HEK293 (cell line): ENCODE measurements around the gene PLEKHA5.
"Not testable (repeated sequence)": the region's sequence is repeated elsewhere in the genome, so short reads cannot be mapped to it uniquely, and the experiment has no call there.

Experiments
- CTCF ChIA-PET: fragments of 350-600 bp; formaldehyde crosslinking; extraction: SDS; loops from one replicate; lab custom pipeline; 2021; ENCODE audit warnings: antibody characterized with exemption; lab: Yijun Ruan, JAX
- POLR2A ChIA-PET: fragments of 300-600 bp; formaldehyde crosslinking; extraction: SDS; loops from one replicate; lab custom pipeline; 2020; ENCODE audit warnings: antibody characterized with exemption, inconsistent platforms; lab: Yijun Ruan, JAX
- H3K27ac ChIP-seq: fragments of 200-500 bp; sonication (Bioruptor generic); 2 replicates; pipeline ENCODE4 v1.5.1; 2014; ENCODE audit warnings: low read depth, low read length, control low read depth, inconsistent platforms; ENCODE audit errors: extremely low read depth
- H3K36me3 ChIP-seq, 2 experiments: fragments of 200-500 bp in 1 of 2; sonication (Bioruptor generic) in 1 of 2; 1 replicate in 1 of 2; 2 replicates in 1 of 2; pipeline ENCODE4 v1.5.1; 2014 to 2017; ENCODE audit warnings: inconsistent platforms in 2 of 2, low read length in 2 of 2; ENCODE audit not compliant: control insufficient read depth in 2 of 2, insufficient read depth in 1 of 2
- H3K4me1 ChIP-seq: fragments of 200-500 bp; sonication (Bioruptor generic); 2 replicates; pipeline ENCODE4 v1.5.1; 2014; ENCODE audit warnings: mild to moderate bottlenecking, low read length, inconsistent platforms; ENCODE audit not compliant: control insufficient read depth, insufficient read depth
- H3K4me3 ChIP-seq: 2 replicates; pipeline ENCODE4 v1.5.1; 2011; ENCODE audit warnings: low read depth, mild to moderate bottlenecking, control low read depth, low read length, moderate library complexity
- H3K9me3 ChIP-seq: fragments of 200-500 bp; sonication (Bioruptor generic); 2 replicates; pipeline ENCODE4 v1.5.1; 2014; ENCODE audit warnings: low read depth, low read length, inconsistent platforms; ENCODE audit not compliant: control insufficient read depth, insufficient read depth
- KLF7 ChIP-seq: fragments of 450-650 bp; formaldehyde crosslinking; IDR thresholded peaks from 2 replicates; pipeline ENCODE4 v1.5.1; 2016; ENCODE audit warnings: missing biosample characterization, missing genetic modification characterization, borderline replicate concordance
- SCRT1 ChIP-seq: fragments of 450-650 bp; formaldehyde crosslinking; IDR thresholded peaks from 2 replicates; pipeline ENCODE4 v1.5.1; 2016; ENCODE audit warnings: missing biosample characterization, missing genetic modification characterization, borderline replicate concordance
- ZBTB48 ChIP-seq: fragments of 450-650 bp; formaldehyde crosslinking; IDR thresholded peaks from 2 replicates; pipeline ENCODE4 v1.5.1; 2016; ENCODE audit warnings: missing biosample characterization, missing genetic modification characterization
- ZNF10 ChIP-seq: fragments of 450-650 bp; formaldehyde crosslinking; IDR thresholded peaks from 2 replicates; pipeline ENCODE4 v1.5.1; 2017; ENCODE audit warnings: missing biosample characterization, missing genetic modification characterization
- ZNF121 ChIP-seq: fragments of 450-650 bp; formaldehyde crosslinking; IDR thresholded peaks from 2 replicates; pipeline ENCODE4 v1.5.1; 2016; ENCODE audit warnings: missing biosample characterization, missing genetic modification characterization
- ZNF140 ChIP-seq: fragments of 450-650 bp; formaldehyde crosslinking; IDR thresholded peaks from 2 replicates; pipeline ENCODE4 v1.5.1; 2016; ENCODE audit warnings: missing biosample characterization, missing genetic modification characterization
- ZNF148 ChIP-seq: fragments of 450-650 bp; formaldehyde crosslinking; IDR thresholded peaks from 2 replicates; pipeline ENCODE4 v1.5.0; 2017; ENCODE audit warnings: missing biosample characterization, missing genetic modification characterization, borderline replicate concordance
- ZNF155 ChIP-seq: fragments of 450-650 bp; formaldehyde crosslinking; IDR thresholded peaks from 2 replicates; pipeline ENCODE4 v1.5.1; 2016; ENCODE audit warnings: missing biosample characterization, missing genetic modification characterization
- ZNF169 ChIP-seq: fragments of 450-650 bp; formaldehyde crosslinking; IDR thresholded peaks from 2 replicates; pipeline ENCODE4 v1.5.1; 2016; ENCODE audit warnings: missing biosample characterization, missing genetic modification characterization
- ZNF174 ChIP-seq: fragments of 450-650 bp; formaldehyde crosslinking; IDR thresholded peaks from 2 replicates; pipeline ENCODE4 v1.5.0; 2017; ENCODE audit warnings: missing biosample characterization, mild to moderate bottlenecking, missing genetic modification characterization
- ZNF274 ChIP-seq, 2 experiments: fragments of 200-500 bp in 1 of 2; fragments of 450-650 bp in 1 of 2; sonication (Bioruptor generic) in 1 of 2; formaldehyde crosslinking in 1 of 2; IDR thresholded peaks; 2 replicates each; pipeline versions ENCODE4 v1.5.1 to v1.6.1; 2014 to 2016; ENCODE audit warnings: borderline replicate concordance in 1 of 2, inconsistent platforms in 1 of 2, low read length in 1 of 2, missing biosample characterization in 1 of 2, missing genetic modification characterization in 1 of 2
- ZNF571 ChIP-seq: fragments of 450-650 bp; formaldehyde crosslinking; IDR thresholded peaks from 2 replicates; pipeline ENCODE4 v1.5.0; 2017; ENCODE audit warnings: missing biosample characterization, missing genetic modification characterization
- ZNF654 ChIP-seq: fragments of 450-650 bp; formaldehyde crosslinking; IDR thresholded peaks from 2 replicates; pipeline ENCODE4 v1.5.1; 2016; ENCODE audit warnings: low read depth, missing biosample characterization, missing genetic modification characterization
- TF ChIP-seq, protein P1 (sequence below): fragments of 450-650 bp; formaldehyde crosslinking; IDR thresholded peaks from 2 replicates; pipeline ENCODE4 v1.5.1; 2016; ENCODE audit warnings: missing biosample characterization, missing genetic modification characterization
- TF ChIP-seq, protein P2 (sequence below): fragments of 450-650 bp; formaldehyde crosslinking; IDR thresholded peaks from 2 replicates; pipeline ENCODE4 v1.5.1; 2016; ENCODE audit warnings: missing biosample characterization, missing genetic modification characterization
- TF ChIP-seq, protein P3 (sequence below): fragments of 450-650 bp; formaldehyde crosslinking; IDR thresholded peaks from 2 replicates; pipeline ENCODE4 v1.5.1; 2016; ENCODE audit warnings: missing biosample characterization, missing genetic modification characterization

PLEKHA5 gene

GRCh38 chr12:19088606-19089005, 40.9 kb upstream of the PLEKHA5 start:
- H3K4me3 ChIP-seq: no peak overlapping the region
- POLR2A ChIA-PET: no interaction called here
- CTCF ChIA-PET: interaction anchor here (0.6 kb wide), 1 partner anchor 508 kb away, joined by 4 read pairs; no protein-coding TSS in a partner anchor
- TF ChIP-seq ZNF10 (no peak), KLF7 (no peak), ZNF121 (tag by site-specific recombination) (no peak), ZNF174 (tag by site-specific recombination) (no peak), ZNF654 (tag by site-specific recombination) (no peak), ZNF571 (tag by site-specific recombination) (no peak), ZNF169 (no peak), SCRT1 (tag by site-specific recombination) (no peak), ZNF140 (no peak), ZNF274 (IDR thresholded peaks at IDR 0.05; ENCODE audit: low read length) (no peak), ZNF274 (tag by site-specific recombination; IDR thresholded peaks at IDR 0.05; ENCODE audit: borderline replicate concordance) (no peak), ZNF148 (tag by site-specific recombination) (no peak), ZBTB48 (tag by site-specific recombination) (no peak), ZNF155 (tag by site-specific recombination) (no peak)
- TF ChIP-seq, protein P1, sequence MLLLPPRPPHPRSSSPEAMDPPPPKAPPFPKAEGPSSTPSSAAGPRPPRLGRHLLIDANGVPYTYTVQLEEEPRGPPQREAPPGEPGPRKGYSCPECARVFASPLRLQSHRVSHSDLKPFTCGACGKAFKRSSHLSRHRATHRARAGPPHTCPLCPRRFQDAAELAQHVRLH (tag by site-specific recombination): no peak
- TF ChIP-seq, protein P2, sequence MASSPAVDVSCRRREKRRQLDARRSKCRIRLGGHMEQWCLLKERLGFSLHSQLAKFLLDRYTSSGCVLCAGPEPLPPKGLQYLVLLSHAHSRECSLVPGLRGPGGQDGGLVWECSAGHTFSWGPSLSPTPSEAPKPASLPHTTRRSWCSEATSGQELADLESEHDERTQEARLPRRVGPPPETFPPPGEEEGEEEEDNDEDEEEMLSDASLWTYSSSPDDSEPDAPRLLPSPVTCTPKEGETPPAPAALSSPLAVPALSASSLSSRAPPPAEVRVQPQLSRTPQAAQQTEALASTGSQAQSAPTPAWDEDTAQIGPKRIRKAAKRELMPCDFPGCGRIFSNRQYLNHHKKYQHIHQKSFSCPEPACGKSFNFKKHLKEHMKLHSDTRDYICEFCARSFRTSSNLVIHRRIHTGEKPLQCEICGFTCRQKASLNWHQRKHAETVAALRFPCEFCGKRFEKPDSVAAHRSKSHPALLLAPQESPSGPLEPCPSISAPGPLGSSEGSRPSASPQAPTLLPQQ: no peak
- TF ChIP-seq, protein P3, sequence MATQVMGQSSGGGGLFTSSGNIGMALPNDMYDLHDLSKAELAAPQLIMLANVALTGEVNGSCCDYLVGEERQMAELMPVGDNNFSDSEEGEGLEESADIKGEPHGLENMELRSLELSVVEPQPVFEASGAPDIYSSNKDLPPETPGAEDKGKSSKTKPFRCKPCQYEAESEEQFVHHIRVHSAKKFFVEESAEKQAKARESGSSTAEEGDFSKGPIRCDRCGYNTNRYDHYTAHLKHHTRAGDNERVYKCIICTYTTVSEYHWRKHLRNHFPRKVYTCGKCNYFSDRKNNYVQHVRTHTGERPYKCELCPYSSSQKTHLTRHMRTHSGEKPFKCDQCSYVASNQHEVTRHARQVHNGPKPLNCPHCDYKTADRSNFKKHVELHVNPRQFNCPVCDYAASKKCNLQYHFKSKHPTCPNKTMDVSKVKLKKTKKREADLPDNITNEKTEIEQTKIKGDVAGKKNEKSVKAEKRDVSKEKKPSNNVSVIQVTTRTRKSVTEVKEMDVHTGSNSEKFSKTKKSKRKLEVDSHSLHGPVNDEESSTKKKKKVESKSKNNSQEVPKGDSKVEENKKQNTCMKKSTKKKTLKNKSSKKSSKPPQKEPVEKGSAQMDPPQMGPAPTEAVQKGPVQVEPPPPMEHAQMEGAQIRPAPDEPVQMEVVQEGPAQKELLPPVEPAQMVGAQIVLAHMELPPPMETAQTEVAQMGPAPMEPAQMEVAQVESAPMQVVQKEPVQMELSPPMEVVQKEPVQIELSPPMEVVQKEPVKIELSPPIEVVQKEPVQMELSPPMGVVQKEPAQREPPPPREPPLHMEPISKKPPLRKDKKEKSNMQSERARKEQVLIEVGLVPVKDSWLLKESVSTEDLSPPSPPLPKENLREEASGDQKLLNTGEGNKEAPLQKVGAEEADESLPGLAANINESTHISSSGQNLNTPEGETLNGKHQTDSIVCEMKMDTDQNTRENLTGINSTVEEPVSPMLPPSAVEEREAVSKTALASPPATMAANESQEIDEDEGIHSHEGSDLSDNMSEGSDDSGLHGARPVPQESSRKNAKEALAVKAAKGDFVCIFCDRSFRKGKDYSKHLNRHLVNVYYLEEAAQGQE (tag by site-specific recombination): no peak
- no peaks in the 10 kb centered on the region for H3K9me3 ChIP-seq
- no peaks in the 10 kb centered on the region for H3K36me3 ChIP-seq
- no peak overlapping the region for H3K27ac ChIP-seq
- no peaks in the 10 kb centered on the region for H3K4me1 ChIP-seq

GRCh38 chr12:19092482-19092881, 37.1 kb upstream of the PLEKHA5 start:
- CTCF ChIA-PET, H3K9me3 ChIP-seq, H3K4me3 ChIP-seq, H3K36me3 ChIP-seq, H3K4me1 ChIP-seq, H3K27ac ChIP-seq, POLR2A ChIA-PET: not testable (repeated sequence)
